ENCODE measurements around the gene MTA1.

Gene MTA1

GRCh38 chr14:105411017-105411941 lies 8.3 kb upstream of the MTA1 start:
- no peak for DNase-seq

- DNase-seq: no peak
Measured at GRCh38 chr14:105411985-105412770, 7.4 kb upstream of the MTA1 start.

GRCh38 chr14:105412771-105413543 lies 6.7 kb upstream of the MTA1 start:
- DNase-seq: no peak

- DNase-seq: no peak
Measured at GRCh38 chr14:105413544-105413886, 6.1 kb upstream of the MTA1 start.

GRCh38 chr14:105414456-105415371 lies 4.9 kb upstream of the MTA1 start:
- no peak for DNase-seq

- no peak for DNase-seq
Measured at GRCh38 chr14:105415481-105416428, 3.9 kb upstream of the MTA1 start.

- DNase-seq: no peak
Measured at GRCh38 chr14:105416671-105417070, 3.0 kb upstream of the MTA1 start.

GRCh38 chr14:105417690-105418121 lies 1.9 kb upstream of the MTA1 start:
- DNase-seq: no peak

- no peak for DNase-seq
Measured at GRCh38 chr14:105418269-105419194, 1.1 kb upstream of the MTA1 start.

GRCh38 chr14:105420101-105420973 lies 710 bp downstream of the MTA1 start:
- no peak for DNase-seq

- DNase-seq: no peak
Measured at GRCh38 chr14:105420974-105421674, 1.5 kb downstream of the MTA1 start.

GRCh38 chr14:105421723-105422615 lies 2.3 kb downstream of the MTA1 start:
- DNase-seq: no peak

- no peak for DNase-seq
Measured at GRCh38 chr14:105422695-105423487, 3.3 kb downstream of the MTA1 start.

- no peak for DNase-seq
Measured at GRCh38 chr14:105423488-105424195, 4.0 kb downstream of the MTA1 start.

- no peak for DNase-seq
Measured at GRCh38 chr14:105424861-105425260, 5.2 kb downstream of the MTA1 start.
